PFSK-1 (cell line): Measurements from ENCODE around the gene UNC93B1.

Source experiments
- FOXP2 ChIP-seq: optimal IDR thresholded peaks from 2 replicates; pipeline ENCODE3; 2011; ENCODE audit warnings: borderline replicate concordance, control low read depth, inconsistent platforms; ENCODE audit not compliant: insufficient read depth; ENCODE audit errors: extremely low read length, extremely low read depth
- POLR2AphosphoS5 ChIP-seq: IDR thresholded peaks from 2 replicates; pipeline ENCODE4 v1.6.1; 2012; ENCODE audit warnings: low read depth, mild to moderate bottlenecking, control low read depth, low read length, moderate library complexity
- SIN3A ChIP-seq: IDR thresholded peaks from 2 replicates; pipeline ENCODE4 v1.6.1; 2012; ENCODE audit warnings: mild to moderate bottlenecking, low read length, moderate library complexity, borderline replicate concordance; ENCODE audit not compliant: insufficient read depth
- TAF1 ChIP-seq: IDR thresholded peaks from 2 replicates; pipeline ENCODE4 v1.6.1; 2012; ENCODE audit warnings: low read length, control low read depth, borderline replicate concordance; ENCODE audit not compliant: insufficient read depth
- TF ChIP-seq, protein P1 (sequence below), 2 experiments: IDR thresholded peaks; 2 replicates each; pipeline versions ENCODE4 v1.6.1 to v1.8.0; 2011 to 2012; ENCODE audit warnings: low read depth in 2 of 2, low read length in 2 of 2, control low read depth in 1 of 2, inconsistent platforms in 1 of 2, mild to moderate bottlenecking in 1 of 2, moderate library complexity in 1 of 2; ENCODE audit not compliant: insufficient read depth in 1 of 2

Gene UNC93B1

GRCh38 chr11:67997475-67997921 is 6.4 kb downstream of the UNC93B1 start:
- TF ChIP-seq FOXP2 (no peak), POLR2AphosphoS5 (no peak), SIN3A (no peak), TAF1 (no peak)
- TF ChIP-seq, protein P1, sequence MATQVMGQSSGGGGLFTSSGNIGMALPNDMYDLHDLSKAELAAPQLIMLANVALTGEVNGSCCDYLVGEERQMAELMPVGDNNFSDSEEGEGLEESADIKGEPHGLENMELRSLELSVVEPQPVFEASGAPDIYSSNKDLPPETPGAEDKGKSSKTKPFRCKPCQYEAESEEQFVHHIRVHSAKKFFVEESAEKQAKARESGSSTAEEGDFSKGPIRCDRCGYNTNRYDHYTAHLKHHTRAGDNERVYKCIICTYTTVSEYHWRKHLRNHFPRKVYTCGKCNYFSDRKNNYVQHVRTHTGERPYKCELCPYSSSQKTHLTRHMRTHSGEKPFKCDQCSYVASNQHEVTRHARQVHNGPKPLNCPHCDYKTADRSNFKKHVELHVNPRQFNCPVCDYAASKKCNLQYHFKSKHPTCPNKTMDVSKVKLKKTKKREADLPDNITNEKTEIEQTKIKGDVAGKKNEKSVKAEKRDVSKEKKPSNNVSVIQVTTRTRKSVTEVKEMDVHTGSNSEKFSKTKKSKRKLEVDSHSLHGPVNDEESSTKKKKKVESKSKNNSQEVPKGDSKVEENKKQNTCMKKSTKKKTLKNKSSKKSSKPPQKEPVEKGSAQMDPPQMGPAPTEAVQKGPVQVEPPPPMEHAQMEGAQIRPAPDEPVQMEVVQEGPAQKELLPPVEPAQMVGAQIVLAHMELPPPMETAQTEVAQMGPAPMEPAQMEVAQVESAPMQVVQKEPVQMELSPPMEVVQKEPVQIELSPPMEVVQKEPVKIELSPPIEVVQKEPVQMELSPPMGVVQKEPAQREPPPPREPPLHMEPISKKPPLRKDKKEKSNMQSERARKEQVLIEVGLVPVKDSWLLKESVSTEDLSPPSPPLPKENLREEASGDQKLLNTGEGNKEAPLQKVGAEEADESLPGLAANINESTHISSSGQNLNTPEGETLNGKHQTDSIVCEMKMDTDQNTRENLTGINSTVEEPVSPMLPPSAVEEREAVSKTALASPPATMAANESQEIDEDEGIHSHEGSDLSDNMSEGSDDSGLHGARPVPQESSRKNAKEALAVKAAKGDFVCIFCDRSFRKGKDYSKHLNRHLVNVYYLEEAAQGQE (IDR thresholded peaks at IDR 0.05; ENCODE audit: insufficient read depth in 1 of 2, low read depth in 2 of 2, low read length in 2 of 2), result no peak

DNA sequence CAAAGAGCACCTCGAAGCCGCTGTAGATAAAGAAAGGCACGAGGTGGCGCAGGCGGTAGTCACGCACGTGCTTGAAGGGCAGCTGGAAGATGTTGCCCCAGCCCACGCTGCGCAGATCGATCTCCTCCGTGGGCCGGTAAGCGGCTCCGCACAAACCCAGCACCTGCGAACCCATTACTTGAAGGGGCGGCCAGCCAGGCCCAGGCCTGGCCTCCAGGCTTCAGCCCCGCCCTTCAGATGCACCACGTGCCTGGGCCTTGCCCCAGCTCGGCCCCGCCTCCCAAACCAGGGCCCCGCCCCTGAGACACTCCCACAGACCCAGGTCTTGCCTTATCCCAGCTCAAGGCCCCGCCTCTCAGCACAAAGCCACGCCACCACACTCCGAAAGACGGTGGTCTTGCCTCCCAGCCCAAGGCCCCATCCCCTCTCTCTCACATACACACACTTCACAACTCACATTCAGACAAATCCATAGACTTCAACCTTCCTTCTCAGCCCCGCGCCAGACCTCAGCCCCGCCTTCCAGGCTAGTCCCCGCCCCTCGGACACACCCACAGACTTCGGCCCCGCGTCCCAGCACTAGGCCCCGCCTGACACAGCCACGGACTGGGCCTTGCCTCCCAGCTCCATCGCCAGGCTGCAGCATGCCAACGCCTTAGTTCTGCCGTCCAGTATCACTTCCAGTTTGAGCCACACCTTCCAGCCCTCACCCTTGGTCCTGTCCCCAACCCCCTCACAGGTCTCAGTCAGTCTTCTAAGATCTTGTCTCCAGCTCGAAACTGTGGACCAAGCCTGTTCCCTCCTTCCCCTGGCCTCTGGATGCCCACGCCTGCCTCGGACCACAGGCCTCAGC is 7.0 kb downstream of the UNC93B1 start:
- TF ChIP-seq, protein P1 (IDR thresholded peaks at IDR 0.05; ENCODE audit: insufficient read depth in 1 of 2, low read depth in 2 of 2, low read length in 2 of 2), result no peak

DNA sequence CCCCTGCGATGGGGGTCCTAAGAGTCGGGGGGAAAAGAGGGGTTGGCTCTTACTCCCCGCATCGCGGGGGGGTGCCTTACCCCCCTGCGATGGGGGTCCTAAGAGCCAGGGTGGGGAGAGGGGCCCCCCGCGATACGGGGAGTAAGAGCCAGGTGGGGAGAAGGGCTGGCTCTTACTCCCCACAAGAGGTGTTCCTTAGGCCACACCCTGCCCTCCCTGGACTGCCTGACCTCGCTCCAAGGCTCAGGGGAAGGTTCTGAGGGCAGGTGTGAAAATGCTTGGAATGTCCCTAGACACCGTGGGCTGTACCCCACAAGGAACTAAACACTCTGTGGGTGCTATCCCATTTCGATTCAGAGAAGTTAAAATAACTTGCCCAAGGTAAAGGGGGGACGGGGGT is 7.8 kb downstream of the UNC93B1 start:
- TF ChIP-seq FOXP2, result no peak
- TF ChIP-seq POLR2AphosphoS5, result no peak
- no peak for TF ChIP-seq SIN3A

DNA sequence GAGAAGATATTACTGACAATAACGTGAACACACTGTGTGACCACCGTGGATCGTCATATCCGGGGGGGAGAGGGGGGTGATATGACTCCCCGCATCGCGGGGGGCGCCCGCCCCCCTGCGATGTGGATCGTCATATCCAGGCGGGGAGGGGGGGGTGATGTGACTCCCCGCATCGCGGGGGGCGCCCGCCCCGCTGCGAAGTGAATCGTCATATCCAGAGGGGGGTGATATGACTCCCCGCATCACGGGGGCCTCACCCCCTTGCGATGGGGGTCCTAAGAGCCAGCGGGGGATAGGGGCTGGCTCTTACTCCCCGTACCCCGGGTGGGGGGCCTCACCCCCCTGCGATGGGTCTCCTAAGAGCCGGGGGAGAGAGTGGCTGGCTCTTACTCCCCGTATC is 19.9 kb downstream of the UNC93B1 start:
- TF ChIP-seq POLR2AphosphoS5, result no peak
- no peak for TF ChIP-seq SIN3A
- TF ChIP-seq FOXP2, result no peak
- TF ChIP-seq, protein P1 (IDR thresholded peaks at IDR 0.05; ENCODE audit: insufficient read depth in 1 of 2, low read depth in 2 of 2, low read length in 2 of 2), result no peak
- no peak for TF ChIP-seq TAF1

GRCh38 chr11:67981226-67981625 is 22.7 kb downstream of the UNC93B1 start:
- TF ChIP-seq, protein P1 (IDR thresholded peaks at IDR 0.05; ENCODE audit: insufficient read depth in 1 of 2, low read depth in 2 of 2, low read length in 2 of 2), result peak in 1 of 2 experiments; percentile 70; a peak in 2 of 4 replicates
